ENCODE results near the gene ARHGAP8. TPM values are rescaled to one million over a fixed set of nuclear protein-coding genes. Genes with fewer than 3 reads are reported as not detected.

The ARHGAP8 gene
- total and polyA plus RNA-seq, 2 donors (not counting 1 experiment from before 2014, with no cell fraction given) = 0.37 TPM; not detected in 1

DNA sequence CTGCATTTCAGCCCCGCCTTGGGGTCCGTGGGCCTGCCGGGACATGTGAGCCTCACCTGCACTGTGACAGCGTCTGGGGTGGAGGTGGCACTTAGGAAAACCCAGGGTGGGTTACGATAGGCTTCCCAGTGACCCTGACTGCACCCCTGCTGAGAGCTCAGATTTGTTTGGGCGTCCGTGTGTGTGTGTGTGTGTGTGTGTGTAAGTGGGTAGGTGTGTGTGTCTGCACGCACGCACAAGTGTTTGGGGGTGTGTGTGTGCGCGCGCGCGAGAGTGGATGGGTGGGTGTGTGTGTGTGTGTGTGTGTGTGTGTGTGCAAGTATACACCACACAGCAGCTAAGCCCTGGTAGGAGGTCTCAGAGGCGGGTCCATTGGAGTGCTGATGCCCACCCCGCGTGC is 12.1 kb upstream of the ARHGAP8 start:
- Histone ChIP-seq H3K27me3 (replicated peaks in 1 of 4; ENCODE audit: control extremely low read depth in 1 of 4, control insufficient read depth in 3 of 4, insufficient read depth in 4 of 4, low read length in 3 of 4) (no peaks in the 10 kb centered on the region), H3K79me2 (ENCODE audit: control insufficient read depth, insufficient read depth, low read length) (no peaks in the 10 kb centered on the region), H3K9me3 (ENCODE audit: control extremely low read depth in 1 of 3, control insufficient read depth in 2 of 3, insufficient read depth in 1 of 3, low read length in 2 of 3) (peaks cover 0 to 9% (median 0%) of the 10 kb centered on the region in 3 donors), H3K9ac (ENCODE audit: low read length) (no peak overlapping the region), H3K27ac (ENCODE audit: low read length in 2 of 2) (no peak overlapping the region), H3K4me1 (ENCODE audit: control insufficient read depth in 2 of 2, insufficient read depth in 2 of 2, low read length in 2 of 2) (peaks cover 0 to 3% of the 10 kb centered on the region in 2 donors), H2AFZ (ENCODE audit: insufficient read depth, low read depth, low read length, poor library complexity, severe bottlenecking) (no peak overlapping the region), H4K20me1 (ENCODE audit: control insufficient read depth, insufficient read depth, low read length, poor library complexity, severe bottlenecking) (no peaks in the 10 kb centered on the region), H3K4me3 (ENCODE audit: control extremely low read depth in 1 of 5, extremely low read depth in 1 of 5, insufficient read depth in 1 of 5, low read depth in 2 of 5, low read length in 4 of 5) (no peak overlapping the region), H3K4me2 (replicated peaks; ENCODE audit: low read depth, low read length, poor library complexity, severe bottlenecking) (no peak overlapping the region), H3K36me3 (replicated peaks in 1 of 2; ENCODE audit: control extremely low read depth in 1 of 2, control insufficient read depth in 1 of 2, extremely low read depth in 1 of 2, insufficient read depth in 2 of 2, low read length in 1 of 2) (no peaks in the 10 kb centered on the region)
- intact Hi-C loops (cut with micrococcal nuclease) = no loop called here
- no peaks in the 10 kb centered on the region for H3K4me1 Mint-ChIP-seq
- peaks cover 7% of the 10 kb centered on the region for H3K27me3 Mint-ChIP-seq
- no peaks in the 10 kb centered on the region for H3K9me3 Mint-ChIP-seq (ENCODE audit: insufficient read depth)
- no peak overlapping the region for H3K27ac Mint-ChIP-seq
- 78% methylated on average over 8 of the region's 17 CpGs for WGBS (ENCODE audit: insufficient coverage)
- DNase-seq = no peak
- H3K4me3 Mint-ChIP-seq = no peak overlapping the region
- TF ChIP-seq, protein P1, sequence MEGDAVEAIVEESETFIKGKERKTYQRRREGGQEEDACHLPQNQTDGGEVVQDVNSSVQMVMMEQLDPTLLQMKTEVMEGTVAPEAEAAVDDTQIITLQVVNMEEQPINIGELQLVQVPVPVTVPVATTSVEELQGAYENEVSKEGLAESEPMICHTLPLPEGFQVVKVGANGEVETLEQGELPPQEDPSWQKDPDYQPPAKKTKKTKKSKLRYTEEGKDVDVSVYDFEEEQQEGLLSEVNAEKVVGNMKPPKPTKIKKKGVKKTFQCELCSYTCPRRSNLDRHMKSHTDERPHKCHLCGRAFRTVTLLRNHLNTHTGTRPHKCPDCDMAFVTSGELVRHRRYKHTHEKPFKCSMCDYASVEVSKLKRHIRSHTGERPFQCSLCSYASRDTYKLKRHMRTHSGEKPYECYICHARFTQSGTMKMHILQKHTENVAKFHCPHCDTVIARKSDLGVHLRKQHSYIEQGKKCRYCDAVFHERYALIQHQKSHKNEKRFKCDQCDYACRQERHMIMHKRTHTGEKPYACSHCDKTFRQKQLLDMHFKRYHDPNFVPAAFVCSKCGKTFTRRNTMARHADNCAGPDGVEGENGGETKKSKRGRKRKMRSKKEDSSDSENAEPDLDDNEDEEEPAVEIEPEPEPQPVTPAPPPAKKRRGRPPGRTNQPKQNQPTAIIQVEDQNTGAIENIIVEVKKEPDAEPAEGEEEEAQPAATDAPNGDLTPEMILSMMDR (IDR thresholded peaks at IDR 0.05) = no peak
- TF ChIP-seq EZH2 (IDR thresholded peaks at IDR 0.05; ENCODE audit: borderline replicate concordance, insufficient read depth, low read depth, low read length, poor library complexity, severe bottlenecking) = no peak
- CTCF ChIA-PET = no interaction called here
- POLR2A ChIA-PET = no interaction called here
- no peak for ATAC-seq (ENCODE audit: low read depth)

DNA sequence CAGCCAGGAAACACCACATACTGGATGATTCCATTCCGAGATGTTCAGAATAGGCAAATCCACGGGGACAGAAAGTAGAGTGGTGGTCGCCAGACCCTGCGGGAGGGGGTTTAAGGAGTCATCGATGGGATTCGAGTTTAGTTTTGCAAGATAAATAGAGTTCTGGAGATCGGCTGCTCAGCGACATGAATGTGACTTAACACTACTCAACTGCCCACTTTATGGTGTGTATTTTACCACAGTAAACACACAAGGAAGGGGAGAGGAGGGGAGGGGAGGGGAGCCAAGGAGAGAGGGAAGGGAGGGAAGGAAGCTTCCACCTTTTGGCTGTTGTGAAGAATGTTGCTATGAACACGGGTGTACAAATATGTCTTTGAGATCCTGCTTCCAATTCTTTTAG is 10.4 kb upstream of the ARHGAP8 start:
- Mint-ChIP-seq H3K4me3 (no peak overlapping the region), H3K4me1 (no peaks in the 10 kb centered on the region), H3K27ac (no peak overlapping the region), H3K27me3 (peaks cover 19% of the 10 kb centered on the region), H3K9me3 (ENCODE audit: insufficient read depth) (no peaks in the 10 kb centered on the region)
- DNase-seq (no peak), ATAC-seq (ENCODE audit: low read depth) (no peak)
- no peak overlapping the region for H2AFZ ChIP-seq (ENCODE audit: insufficient read depth, low read depth, low read length, poor library complexity, severe bottlenecking)
- H3K4me2 ChIP-seq (replicated peaks; ENCODE audit: low read depth, low read length, poor library complexity, severe bottlenecking) = no peak overlapping the region
- CTCF ChIA-PET = interaction anchor here (1.0 kb wide), 1 partner anchor 46 kb away, joined by 3 read pairs; no protein-coding TSS in a partner anchor
- H3K36me3 ChIP-seq (replicated peaks in 1 of 2; ENCODE audit: control extremely low read depth in 1 of 2, control insufficient read depth in 1 of 2, extremely low read depth in 1 of 2, insufficient read depth in 2 of 2, low read length in 1 of 2) = no peaks in the 10 kb centered on the region
- H3K9me3 ChIP-seq (ENCODE audit: control extremely low read depth in 1 of 3, control insufficient read depth in 2 of 3, insufficient read depth in 1 of 3, low read length in 2 of 3) = peaks cover 0 to 9% (median 0%) of the 10 kb centered on the region in 3 donors
- 94% methylated on average over 2 of the region's 9 CpGs for WGBS (ENCODE audit: insufficient coverage)
- no peak overlapping the region for H3K27ac ChIP-seq (ENCODE audit: low read length in 2 of 2)
- no peaks in the 10 kb centered on the region for H3K4me1 ChIP-seq (ENCODE audit: control insufficient read depth in 2 of 2, insufficient read depth in 2 of 2, low read length in 2 of 2)
- POLR2A ChIA-PET = no interaction called here
- no peak overlapping the region for H3K4me3 ChIP-seq (ENCODE audit: control extremely low read depth in 1 of 5, extremely low read depth in 1 of 5, insufficient read depth in 1 of 5, low read depth in 2 of 5, low read length in 4 of 5)
- H3K9ac ChIP-seq (ENCODE audit: low read length) = no peak overlapping the region
- TF ChIP-seq, protein P1 (IDR thresholded peaks at IDR 0.05) = no peak
- no peak for TF ChIP-seq EZH2 (IDR thresholded peaks at IDR 0.05; ENCODE audit: borderline replicate concordance, insufficient read depth, low read depth, low read length, poor library complexity, severe bottlenecking)
- H3K79me2 ChIP-seq (ENCODE audit: control insufficient read depth, insufficient read depth, low read length) = no peaks in the 10 kb centered on the region
- intact Hi-C loops (cut with micrococcal nuclease) = no loop called here
- no peaks in the 10 kb centered on the region for H4K20me1 ChIP-seq (ENCODE audit: control insufficient read depth, insufficient read depth, low read length, poor library complexity, severe bottlenecking)
- H3K27me3 ChIP-seq (replicated peaks in 1 of 4; ENCODE audit: control extremely low read depth in 1 of 4, control insufficient read depth in 3 of 4, insufficient read depth in 4 of 4, low read length in 3 of 4) = peaks cover 0 to 6% (median 1%) of the 10 kb centered on the region in 4 experiments

Data from B cell (primary cell).